HG03469 (cell line): ENCODE measurements around the gene INPP5E.

Experiments used
- ATAC-seq: cut with Tn5 transposase; IDR thresholded peaks from one replicate; pipeline ENCODE4 v1.9.1; 2021; ENCODE audit warnings: mild to moderate bottlenecking, moderate library complexity, moderate number of reproducible peaks; ENCODE audit not compliant: unreplicated experiment

INPP5E gene

GRCh38 chr9:136473354-136473721 lies 33.7 kb upstream of the INPP5E start:
- ATAC-seq = no peak

GRCh38 chr9:136472640-136473353 lies 33.2 kb upstream of the INPP5E start:
- ATAC-seq = no peak

GRCh38 chr9:136471802-136472487 lies 32.3 kb upstream of the INPP5E start:
- ATAC-seq = no peak

- ATAC-seq = no peak
Measured at GRCh38 chr9:136470792-136471469, 31.3 kb upstream of the INPP5E start.

- ATAC-seq = no peak
Measured at GRCh38 chr9:136470356-136470755, 30.7 kb upstream of the INPP5E start.

GRCh38 chr9:136467766-136468165 lies 28.1 kb upstream of the INPP5E start:
- no peak for ATAC-seq

GRCh38 chr9:136466155-136466541 lies 26.5 kb upstream of the INPP5E start:
- no peak for ATAC-seq

GRCh38 chr9:136465500-136466154 lies 26.0 kb upstream of the INPP5E start:
- no peak for ATAC-seq

GRCh38 chr9:136464241-136464640 lies 24.6 kb upstream of the INPP5E start:
- ATAC-seq = no peak

GRCh38 chr9:136463578-136463977 lies 23.9 kb upstream of the INPP5E start:
- ATAC-seq = no peak

- no peak for ATAC-seq
Measured at GRCh38 chr9:136462664-136463063, 23.0 kb upstream of the INPP5E start.

- ATAC-seq = no peak
Measured at GRCh38 chr9:136460772-136461325, 21.2 kb upstream of the INPP5E start.

- ATAC-seq = no peak
Measured at GRCh38 chr9:136459425-136459824, 19.8 kb upstream of the INPP5E start.

GRCh38 chr9:136457326-136457725 lies 17.7 kb upstream of the INPP5E start:
- no peak for ATAC-seq

- ATAC-seq = no peak
Measured at GRCh38 chr9:136456258-136456657, 16.6 kb upstream of the INPP5E start.

- ATAC-seq = no peak
Measured at GRCh38 chr9:136455043-136456002, 15.7 kb upstream of the INPP5E start.

GRCh38 chr9:136454026-136454796 lies 14.6 kb upstream of the INPP5E start:
- no peak for ATAC-seq

- ATAC-seq = no peak
Measured at GRCh38 chr9:136453326-136453725, 13.7 kb upstream of the INPP5E start.

- no peak for ATAC-seq
Measured at GRCh38 chr9:136451221-136451877, 11.7 kb upstream of the INPP5E start.
